GF-D8 (cell line): ENCODE data around the gene AGTRAP.

Experiments used
- DNase-seq: peaks from one replicate; lab custom pipeline; 2025; lab: John Stamatoyannopoulos, UW

The AGTRAP gene

DNA sequence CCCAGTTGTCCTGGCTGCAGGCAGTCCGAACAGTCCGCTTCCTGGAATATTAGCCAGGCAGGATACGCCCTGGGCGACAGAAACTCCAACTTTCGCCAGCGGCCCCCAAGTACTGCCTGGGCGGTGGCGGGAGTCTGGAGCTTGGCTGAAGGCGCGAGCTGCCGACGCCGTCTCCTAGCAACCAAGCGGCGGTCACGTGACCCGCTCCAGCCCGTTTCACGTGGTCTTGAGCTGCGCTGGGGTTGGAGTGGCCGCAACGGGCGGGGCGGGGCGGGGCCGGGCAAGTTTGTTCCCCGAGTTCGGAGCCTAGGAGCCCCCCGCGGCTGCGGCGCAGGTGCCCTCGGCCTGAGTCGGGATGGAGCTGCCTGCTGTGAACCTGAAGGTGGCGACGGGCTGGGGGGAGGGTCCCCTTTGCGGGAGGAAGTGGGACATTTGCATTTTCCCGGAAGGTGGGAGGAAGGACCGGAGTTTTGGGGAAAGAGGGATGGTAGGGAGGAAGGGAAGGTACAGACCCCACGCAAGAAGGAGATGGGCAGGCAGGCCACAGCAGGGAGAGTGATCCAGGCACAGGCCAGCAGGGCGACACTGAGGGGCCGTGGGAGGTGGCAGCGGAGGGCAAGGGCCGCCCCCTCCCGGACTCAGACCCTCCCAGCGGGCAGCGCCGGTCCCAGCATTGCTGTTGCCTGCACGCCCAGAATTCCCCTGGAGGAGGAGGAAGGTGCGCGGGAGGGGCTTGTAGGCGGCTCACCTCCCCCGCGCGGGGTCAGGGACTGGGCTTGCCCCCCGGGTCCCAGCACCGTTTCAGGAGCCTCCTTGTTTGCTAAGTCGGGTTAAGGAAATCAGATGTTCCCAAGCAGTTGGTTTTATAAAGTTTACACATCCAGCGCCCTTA, at the start of gene AGTRAP:
TSS of gene AGTRAP (plus strand) at position 283 of the 892 bp plus-strand sequence. CDS start at position 356, 73 bp downstream.
- DNase-seq: peak; percentile 70

GRCh38 chr1:11688506-11688905, 47.4 kb upstream of the AGTRAP start:
- no peak for DNase-seq

- no peak for DNase-seq
Observed at GRCh38 chr1:11690397-11691301, 45.3 kb upstream of the AGTRAP start.

GRCh38 chr1:11691302-11691914, 44.5 kb upstream of the AGTRAP start, which contains the start of gene DRAXIN:
TSS of gene DRAXIN (plus strand) at chr1:11691710. CDS start at chr1:11706259, 14,549 bp downstream.
- DNase-seq: no peak

GRCh38 chr1:11691928-11692711, 43.8 kb upstream of the AGTRAP start:
- no peak for DNase-seq

DNA sequence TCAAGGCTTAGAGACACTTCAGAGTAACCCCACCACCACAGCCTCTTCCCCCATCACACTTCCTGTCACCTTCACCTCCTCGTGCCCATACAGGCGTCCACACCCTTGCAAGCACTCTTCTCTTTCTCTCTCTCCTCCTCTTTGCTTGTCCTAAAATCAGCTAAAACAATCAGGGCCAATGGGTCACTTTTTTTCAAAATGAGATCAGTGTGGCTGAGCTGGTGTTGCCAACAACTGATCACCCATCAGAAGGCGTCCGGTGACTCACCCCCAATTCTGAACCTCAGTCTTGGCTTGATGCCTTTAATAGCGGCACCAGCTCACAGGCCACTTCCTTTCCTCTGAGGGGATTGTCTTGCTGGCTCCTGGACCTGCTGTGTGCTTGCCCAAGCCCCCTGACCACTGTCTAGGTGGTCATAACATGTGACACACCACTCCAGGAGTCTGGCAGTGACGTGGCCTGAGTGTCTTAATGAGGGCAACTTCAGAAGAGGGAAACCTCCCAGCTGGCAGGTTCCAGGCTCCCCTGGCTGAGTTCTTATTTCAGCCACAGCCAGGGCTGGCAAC, 42.8 kb upstream of the AGTRAP start:
- no peak for DNase-seq

DNA sequence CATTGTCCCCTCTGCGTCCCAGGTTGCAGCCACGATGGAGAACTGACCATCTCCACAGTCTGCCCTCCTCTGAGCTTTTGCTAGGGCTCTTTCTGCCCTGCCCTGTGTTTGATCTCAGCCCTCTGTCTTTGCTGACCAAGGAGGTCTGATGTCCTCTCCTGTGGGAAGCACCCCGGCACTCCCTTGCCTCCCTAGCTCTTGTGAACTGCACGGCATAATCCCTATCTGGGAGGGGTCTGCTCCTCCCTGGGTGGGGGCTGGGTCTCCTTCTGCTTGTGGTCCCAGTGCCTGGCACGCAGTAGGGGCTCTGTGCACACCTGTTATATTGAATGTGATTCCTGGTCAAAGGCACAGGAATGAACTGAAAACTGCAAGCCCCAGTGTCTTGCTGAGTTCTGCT, 42.0 kb upstream of the AGTRAP start:
- no peak for DNase-seq

GRCh38 chr1:11695861-11696260, 40.1 kb upstream of the AGTRAP start:
- no peak for DNase-seq

DNA sequence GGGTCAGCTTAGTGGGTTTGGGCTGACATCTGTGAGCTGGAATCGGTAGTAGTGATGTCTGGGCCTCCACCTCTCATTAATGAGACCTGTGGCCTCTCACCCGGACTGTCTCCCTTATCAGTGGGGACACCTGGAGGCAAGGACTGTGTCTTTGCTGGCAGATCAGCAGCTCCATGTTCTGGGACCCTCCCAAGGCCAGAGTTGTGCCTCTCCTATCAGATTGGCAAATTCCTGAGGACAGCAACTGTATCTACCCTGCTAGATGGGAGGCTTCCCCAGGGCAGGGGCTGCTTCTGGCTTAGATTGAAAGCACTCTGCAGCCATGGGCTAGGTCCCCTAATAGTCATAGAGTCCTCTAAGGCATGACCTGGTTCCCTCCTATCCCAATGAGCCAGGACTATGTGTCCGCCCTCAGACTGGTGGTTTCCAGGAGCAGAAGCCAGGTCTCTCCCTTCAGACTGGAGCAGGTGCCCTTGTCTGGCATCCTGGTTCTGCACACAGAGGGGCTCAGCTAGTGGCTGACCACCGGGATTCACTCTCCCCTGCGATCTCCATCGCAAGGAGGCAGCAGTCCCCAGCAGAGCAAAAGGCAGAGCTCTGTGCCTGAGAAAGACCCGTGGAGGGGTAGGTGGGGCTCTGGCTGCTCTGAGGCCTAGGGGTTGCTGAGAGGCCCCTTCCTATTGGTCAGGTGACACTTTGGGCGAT, 38.6 kb upstream of the AGTRAP start:
- DNase-seq: no peak

- no peak for DNase-seq
Observed at GRCh38 chr1:11697893-11698210, 38.1 kb upstream of the AGTRAP start.

- no peak for DNase-seq
Observed at GRCh38 chr1:11700601-11701467, 35.1 kb upstream of the AGTRAP start.

GRCh38 chr1:11701551-11701961, 34.4 kb upstream of the AGTRAP start:
- DNase-seq: no peak

DNA sequence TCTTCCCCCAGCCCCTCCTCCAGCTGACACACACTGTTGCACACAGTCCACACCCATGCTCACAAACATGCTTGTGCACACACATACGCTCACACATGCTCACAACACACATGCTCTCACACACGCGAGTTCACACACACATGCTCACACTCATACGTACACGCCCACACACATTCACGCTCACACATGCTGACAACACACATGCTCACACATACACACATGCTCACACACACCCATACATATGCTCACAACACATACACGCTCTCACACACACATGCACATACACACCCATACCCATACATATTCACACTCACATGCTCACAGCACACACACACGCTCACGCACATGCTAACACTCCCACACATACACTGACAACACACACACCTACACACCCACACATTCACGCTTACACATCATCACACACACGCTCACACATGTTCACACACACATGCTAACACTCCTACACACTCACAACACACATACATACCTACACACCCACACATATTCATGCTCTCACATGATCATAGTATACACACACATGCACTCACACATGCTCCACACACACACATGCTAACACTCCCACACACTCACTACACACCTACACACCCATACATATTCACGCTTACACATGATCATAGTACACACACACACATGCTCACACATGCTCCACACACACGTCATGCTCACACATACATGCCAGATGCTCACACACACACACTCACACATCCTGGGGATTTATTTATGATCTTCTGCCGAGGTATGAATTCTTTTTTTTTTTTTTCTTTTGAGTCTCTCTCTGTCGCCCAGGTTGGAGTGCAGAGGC, 33.7 kb upstream of the AGTRAP start:
- no peak for DNase-seq

DNA sequence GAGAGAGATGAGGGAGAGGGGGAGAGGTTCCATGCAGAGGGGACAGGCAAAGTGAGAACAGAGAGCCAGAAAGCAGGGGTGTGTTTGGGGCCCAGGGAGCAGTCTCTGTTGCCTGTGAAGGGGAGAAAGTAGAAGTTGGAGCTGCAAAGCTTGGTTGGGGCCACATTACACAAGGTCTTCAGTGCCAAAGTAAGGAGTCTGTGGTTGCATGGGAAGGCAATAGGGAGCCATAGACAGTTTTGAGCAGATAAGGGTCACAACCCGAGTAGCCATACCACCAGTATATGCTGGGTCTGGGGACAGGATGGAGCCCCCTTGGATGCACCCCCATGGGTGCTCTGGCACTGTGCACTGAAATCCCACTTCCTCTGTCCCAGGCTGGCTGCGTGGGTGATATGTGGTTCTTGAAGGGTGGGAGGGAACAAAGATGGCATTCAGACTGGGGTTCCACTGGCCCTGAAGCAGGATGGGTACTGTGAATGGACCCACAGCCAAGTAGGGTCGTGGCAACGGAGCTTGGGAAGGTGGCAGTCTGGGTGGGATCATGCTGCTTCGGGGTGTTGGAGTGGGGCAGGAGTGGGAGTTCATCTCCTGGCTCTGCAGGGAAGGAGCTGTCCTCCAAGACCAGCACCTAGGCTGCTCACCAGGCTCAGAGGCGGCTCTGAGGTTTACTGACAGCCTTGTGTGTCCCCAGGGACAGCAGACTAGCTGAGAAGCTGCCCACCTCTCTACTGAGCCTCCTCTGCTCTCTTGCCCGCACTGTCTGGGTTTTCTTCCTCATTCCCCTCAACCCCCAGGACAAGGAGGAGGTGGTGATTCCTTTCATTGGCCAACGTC, 32.4 kb upstream of the AGTRAP start:
- no peak for DNase-seq

DNA sequence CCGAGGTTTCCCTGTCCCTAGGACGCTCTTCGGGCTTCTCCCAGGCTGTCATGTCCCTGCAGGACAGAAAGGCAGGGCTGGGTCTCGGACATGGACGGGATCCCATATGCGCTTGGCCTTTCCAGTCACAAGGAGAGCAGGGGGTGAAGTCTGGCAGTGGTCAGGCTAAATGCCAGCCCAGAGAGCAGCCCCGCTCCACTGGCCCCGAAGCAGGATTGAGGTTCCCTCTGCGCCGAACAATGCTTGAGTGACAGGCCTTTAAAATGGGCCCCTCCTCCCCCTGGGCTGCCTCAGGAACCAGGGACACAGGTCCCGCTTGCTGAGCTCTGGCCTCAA, 31.8 kb upstream of the AGTRAP start:
- no peak for DNase-seq

DNA sequence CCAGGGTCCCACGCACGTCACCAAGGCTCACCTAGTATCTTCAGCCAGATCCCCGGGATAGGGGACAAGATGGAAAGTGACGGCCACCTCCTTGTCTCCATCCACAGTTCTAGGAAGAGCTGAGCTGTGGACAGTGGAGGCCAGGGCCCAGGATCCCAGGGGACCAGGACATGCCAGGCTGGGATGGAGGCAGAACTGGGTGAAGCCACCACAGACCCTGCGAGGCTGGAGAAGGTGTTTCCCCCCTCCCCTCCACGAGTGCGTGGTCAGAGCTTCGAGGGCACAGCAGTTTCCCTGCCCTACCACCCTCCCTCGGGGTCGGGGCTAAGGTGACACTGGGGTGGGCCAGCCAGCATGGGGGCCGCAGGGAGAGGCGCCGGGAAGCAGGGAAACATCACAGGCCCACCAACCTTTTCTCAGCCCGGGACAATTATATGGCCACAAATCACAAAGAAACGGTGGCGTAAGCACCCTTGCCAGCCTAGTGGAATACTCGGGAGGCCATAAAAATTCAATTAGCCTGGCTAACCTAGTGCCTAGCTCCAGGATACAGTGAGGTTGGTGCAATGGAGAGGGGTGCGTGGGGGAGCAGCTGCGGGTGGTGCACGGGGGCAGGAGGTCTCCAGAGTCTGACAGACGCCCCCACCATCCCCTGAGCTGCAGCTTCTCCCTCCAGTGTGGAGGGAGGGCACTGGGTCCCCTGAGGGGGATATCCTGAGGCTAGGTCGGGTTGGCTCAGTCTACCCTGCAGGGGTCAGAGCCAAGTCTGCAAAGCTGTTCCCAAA, 31.1 kb upstream of the AGTRAP start:
- DNase-seq: no peak

DNA sequence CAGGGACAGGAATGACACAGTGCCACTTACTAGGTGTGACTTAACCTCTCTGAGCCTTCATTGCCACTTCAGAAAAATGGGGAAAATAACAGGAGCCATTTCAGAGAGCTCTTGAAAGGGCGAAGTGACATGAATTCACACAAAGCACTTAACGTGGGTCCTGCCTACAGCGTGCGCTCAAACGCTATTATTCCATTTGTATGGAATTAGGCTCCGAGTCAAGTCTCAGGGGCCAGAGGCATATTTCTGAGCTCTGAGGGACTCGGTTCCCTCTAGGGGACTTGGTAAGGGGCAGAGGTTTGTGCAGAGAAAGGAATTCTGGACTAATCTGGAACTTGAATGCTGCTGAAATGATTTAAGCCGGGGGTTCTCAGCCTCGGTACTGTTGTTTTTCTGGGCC, 30.3 kb upstream of the AGTRAP start:
- no peak for DNase-seq
